SK-N-SH treated with all-trans-retinoic acid at 6 μM for 48 hours (cell line): ENCODE results near the gene IRF7.

ENCODE experiments used
- ATAC-seq: fragments of 200-7000 bp; cut with Tn5 transposase; 3 replicates; pipeline ENCODE4 v1.9.1; 2020; ENCODE audit warnings: mild to moderate bottlenecking, moderate library complexity
- ARNTL ChIP-seq: fragments of 450-650 bp; formaldehyde crosslinking; IDR thresholded peaks from 2 replicates; pipeline ENCODE4 v1.5.0; 2020; ENCODE audit warnings: low read depth, mild to moderate bottlenecking, moderate library complexity, borderline replicate concordance
- BACH2 ChIP-seq: fragments of 250-450 bp; sonication (Bioruptor Pico); IDR thresholded peaks from 2 replicates; pipeline ENCODE4 v1.9.0; 2021; ENCODE audit warnings: mild to moderate bottlenecking, borderline replicate concordance
- CREB5 ChIP-seq: fragments of 250-450 bp; sonication (Bioruptor Pico); IDR thresholded peaks from 2 replicates; pipeline ENCODE4 v1.5.1; 2020; ENCODE audit warnings: low read depth, mild to moderate bottlenecking, moderate library complexity
- CSDC2 ChIP-seq: fragments of 250-450 bp; sonication (Bioruptor Pico); IDR thresholded peaks from 2 replicates; pipeline ENCODE4 v1.5.0; 2020; ENCODE audit warnings: mild to moderate bottlenecking, moderate library complexity
- ESRRG ChIP-seq: fragments of 250-450 bp; sonication (Bioruptor Pico); IDR thresholded peaks from 2 replicates; pipeline ENCODE4 v1.6.1; 2021; ENCODE audit warnings: mild to moderate bottlenecking
- GLIS3 ChIP-seq: fragments of 250-450 bp; sonication (Bioruptor Pico); IDR thresholded peaks from 2 replicates; pipeline ENCODE4 v1.5.0; 2020; ENCODE audit warnings: mild to moderate bottlenecking, moderate library complexity
- ISL1 ChIP-seq: fragments of 250-450 bp; sonication (Bioruptor Pico); IDR thresholded peaks from 2 replicates; pipeline ENCODE4 v2.1.2; 2022; ENCODE audit warnings: mild to moderate bottlenecking, moderate library complexity
- OSR1 ChIP-seq: fragments of 250-450 bp; sonication (Bioruptor Pico); IDR thresholded peaks from 2 replicates; pipeline ENCODE4 v1.8.0; 2022; ENCODE audit warnings: moderate library complexity, mild to moderate bottlenecking, inconsistent platforms
- POU6F1 ChIP-seq: fragments of 250-450 bp; sonication (Bioruptor Pico); IDR thresholded peaks from 2 replicates; pipeline ENCODE4 v1.8.0; 2021; ENCODE audit warnings: low read depth, mild to moderate bottlenecking, moderate library complexity, borderline replicate concordance
- PPARA ChIP-seq: fragments of 250-450 bp; sonication (Bioruptor Pico); IDR thresholded peaks from 2 replicates; pipeline ENCODE4 v1.5.0; 2020; ENCODE audit warnings: mild to moderate bottlenecking, borderline replicate concordance
- RARB ChIP-seq: fragments of 250-450 bp; sonication (Bioruptor Pico); IDR thresholded peaks from 2 replicates; pipeline ENCODE4 v1.8.0; 2021; ENCODE audit warnings: mild to moderate bottlenecking, moderate library complexity
- SNAI2 ChIP-seq: fragments of 250-450 bp; sonication (Bioruptor Pico); IDR thresholded peaks from 2 replicates; pipeline ENCODE4 v1.5.0; 2020; ENCODE audit warnings: mild to moderate bottlenecking, moderate library complexity
- TCF4 ChIP-seq: fragments of 250-450 bp; sonication (Bioruptor Pico); IDR thresholded peaks from 2 replicates; pipeline ENCODE4 v1.8.0; 2021; ENCODE audit warnings: mild to moderate bottlenecking, moderate library complexity, borderline replicate concordance
- TOX ChIP-seq: fragments of 250-450 bp; sonication (Bioruptor Pico); IDR thresholded peaks from 2 replicates; pipeline ENCODE4 v1.8.0; 2021; ENCODE audit warnings: mild to moderate bottlenecking, moderate library complexity, borderline replicate concordance
- ZC3H10 ChIP-seq: fragments of 250-450 bp; sonication (Bioruptor Pico); IDR thresholded peaks from 2 replicates; pipeline ENCODE4 v1.5.1; 2021; ENCODE audit warnings: mild to moderate bottlenecking, moderate library complexity
- ZFP30 ChIP-seq: fragments of 450-650 bp; formaldehyde crosslinking; IDR thresholded peaks from 2 replicates; pipeline ENCODE4 v1.5.0; 2022; ENCODE audit warnings: mild to moderate bottlenecking, moderate library complexity
- ZNF565 ChIP-seq: fragments of 450-650 bp; formaldehyde crosslinking; conservative IDR thresholded peaks from 2 replicates; pipeline ENCODE4 v1.5.0; 2020; ENCODE audit warnings: low read depth, mild to moderate bottlenecking, moderate library complexity
- ZNF70 ChIP-seq: fragments of 450-650 bp; formaldehyde crosslinking; IDR thresholded peaks from 2 replicates; pipeline ENCODE4 v1.5.0; 2020; ENCODE audit warnings: mild to moderate bottlenecking, moderate library complexity
- ZNF8 ChIP-seq: fragments of 450-650 bp; formaldehyde crosslinking; IDR thresholded peaks from 2 replicates; pipeline ENCODE4 v1.5.0; 2020; ENCODE audit warnings: mild to moderate bottlenecking, moderate library complexity
- TF ChIP-seq, protein P1 (sequence below): fragments of 250-450 bp; sonication (Bioruptor Pico); IDR thresholded peaks from 2 replicates; pipeline ENCODE4 v1.8.0; 2020; ENCODE audit warnings: mild to moderate bottlenecking, moderate library complexity, borderline replicate concordance
- TF ChIP-seq, protein P2 (sequence below): fragments of 250-450 bp; sonication (Bioruptor Pico); IDR thresholded peaks from 2 replicates; pipeline ENCODE4 v1.5.1; 2021; ENCODE audit warnings: mild to moderate bottlenecking, moderate library complexity

The IRF7 gene

GRCh38 chr11:640021-640706, 24.4 kb upstream of the IRF7 start:
- no peak for ATAC-seq

GRCh38 chr11:639332-639955, 23.7 kb upstream of the IRF7 start:
- ATAC-seq = no peak
- TF ChIP-seq ZNF565 (CRISPR knock-in tag) = no peak
- no peak for TF ChIP-seq RARB
- TF ChIP-seq, protein P1, sequence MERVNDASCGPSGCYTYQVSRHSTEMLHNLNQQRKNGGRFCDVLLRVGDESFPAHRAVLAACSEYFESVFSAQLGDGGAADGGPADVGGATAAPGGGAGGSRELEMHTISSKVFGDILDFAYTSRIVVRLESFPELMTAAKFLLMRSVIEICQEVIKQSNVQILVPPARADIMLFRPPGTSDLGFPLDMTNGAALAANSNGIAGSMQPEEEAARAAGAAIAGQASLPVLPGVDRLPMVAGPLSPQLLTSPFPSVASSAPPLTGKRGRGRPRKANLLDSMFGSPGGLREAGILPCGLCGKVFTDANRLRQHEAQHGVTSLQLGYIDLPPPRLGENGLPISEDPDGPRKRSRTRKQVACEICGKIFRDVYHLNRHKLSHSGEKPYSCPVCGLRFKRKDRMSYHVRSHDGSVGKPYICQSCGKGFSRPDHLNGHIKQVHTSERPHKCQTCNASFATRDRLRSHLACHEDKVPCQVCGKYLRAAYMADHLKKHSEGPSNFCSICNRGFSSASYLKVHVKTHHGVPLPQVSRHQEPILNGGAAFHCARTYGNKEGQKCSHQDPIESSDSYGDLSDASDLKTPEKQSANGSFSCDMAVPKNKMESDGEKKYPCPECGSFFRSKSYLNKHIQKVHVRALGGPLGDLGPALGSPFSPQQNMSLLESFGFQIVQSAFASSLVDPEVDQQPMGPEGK (CRISPR knock-in tag) = no peak
- no peak for TF ChIP-seq ESRRG (CRISPR knock-in tag)
- TF ChIP-seq OSR1 = no peak
- TF ChIP-seq PPARA (CRISPR knock-in tag) = no peak
- no peak for TF ChIP-seq ZFP30 (CRISPR knock-in tag)
- TF ChIP-seq CSDC2 = no peak
- TF ChIP-seq ISL1 (CRISPR knock-in tag) = no peak
- no peak for TF ChIP-seq BACH2 (CRISPR knock-in tag)
- no peak for TF ChIP-seq GLIS3 (CRISPR knock-in tag)
- no peak for TF ChIP-seq ARNTL
- no peak for TF ChIP-seq SNAI2
- TF ChIP-seq ZC3H10 (CRISPR knock-in tag) = no peak
- TF ChIP-seq, all 23 proteins: peak for 0

More at GRCh38 chr11:640021-640706, 24.4 kb upstream of the IRF7 start:
- TF ChIP-seq ZNF8 (CRISPR knock-in tag) (no peak), BACH2 (CRISPR knock-in tag) (no peak), POU6F1 (CRISPR knock-in tag) (no peak), ZNF565 (CRISPR knock-in tag) (no peak), CREB5 (CRISPR knock-in tag) (no peak), ZFP30 (CRISPR knock-in tag) (no peak)

DNA sequence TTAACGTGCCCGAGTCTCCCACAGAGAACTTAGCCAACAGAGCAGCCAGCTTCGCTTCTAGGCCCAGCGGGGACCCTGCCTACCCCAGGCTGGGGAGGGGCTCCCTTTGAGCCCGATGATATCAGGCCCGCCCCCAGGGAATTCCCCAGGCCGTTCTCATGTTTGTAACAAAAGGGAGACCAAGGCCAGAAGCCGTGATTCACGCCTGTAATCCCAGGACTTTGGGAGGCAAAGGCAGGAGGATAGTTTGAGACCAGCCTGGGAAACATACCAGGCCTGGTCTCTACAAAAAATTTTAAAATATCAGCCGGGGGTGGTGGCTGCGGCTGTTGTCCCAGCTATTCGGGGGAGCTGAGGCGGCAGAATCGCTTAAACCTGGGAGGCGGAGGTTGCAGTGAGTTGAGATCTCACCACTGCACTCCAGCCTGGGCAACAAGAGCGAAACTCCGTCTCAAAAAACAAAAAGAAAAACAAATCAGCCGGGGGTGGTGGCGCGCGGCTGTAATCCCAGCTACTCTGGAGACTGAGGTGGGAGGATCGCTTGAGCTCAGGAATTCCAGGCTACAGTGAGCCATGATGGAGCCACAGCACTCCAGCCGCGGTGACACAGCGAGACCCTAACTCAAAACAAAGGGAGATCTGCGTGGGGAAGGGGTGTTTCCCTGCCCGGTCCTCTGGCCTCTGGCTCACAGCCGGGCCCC, 23.0 kb upstream of the IRF7 start:
- TF ChIP-seq, protein P2, sequence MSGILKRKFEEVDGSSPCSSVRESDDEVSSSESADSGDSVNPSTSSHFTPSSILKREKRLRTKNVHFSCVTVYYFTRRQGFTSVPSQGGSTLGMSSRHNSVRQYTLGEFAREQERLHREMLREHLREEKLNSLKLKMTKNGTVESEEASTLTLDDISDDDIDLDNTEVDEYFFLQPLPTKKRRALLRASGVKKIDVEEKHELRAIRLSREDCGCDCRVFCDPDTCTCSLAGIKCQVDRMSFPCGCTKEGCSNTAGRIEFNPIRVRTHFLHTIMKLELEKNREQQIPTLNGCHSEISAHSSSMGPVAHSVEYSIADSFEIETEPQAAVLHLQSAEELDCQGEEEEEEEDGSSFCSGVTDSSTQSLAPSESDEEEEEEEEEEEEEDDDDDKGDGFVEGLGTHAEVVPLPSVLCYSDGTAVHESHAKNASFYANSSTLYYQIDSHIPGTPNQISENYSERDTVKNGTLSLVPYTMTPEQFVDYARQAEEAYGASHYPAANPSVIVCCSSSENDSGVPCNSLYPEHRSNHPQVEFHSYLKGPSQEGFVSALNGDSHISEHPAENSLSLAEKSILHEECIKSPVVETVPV (CRISPR knock-in tag) = no peak
- TF ChIP-seq TOX (CRISPR knock-in tag) (no peak), ZC3H10 (CRISPR knock-in tag) (no peak), TCF4 (CRISPR knock-in tag) (no peak), CREB5 (CRISPR knock-in tag) (no peak), SNAI2 (no peak), OSR1 (no peak), POU6F1 (CRISPR knock-in tag) (no peak), ISL1 (CRISPR knock-in tag) (no peak), GLIS3 (CRISPR knock-in tag) (no peak), RARB (no peak), ZNF70 (no peak), ZFP30 (CRISPR knock-in tag) (no peak)
- TF ChIP-seq, protein P1 (CRISPR knock-in tag) = no peak
- ATAC-seq = no peak
